ENCODE data around the gene ENTHD1. TPM values are rescaled to one million over a fixed set of nuclear protein-coding genes. Genes with fewer than 3 reads are reported as not detected.

ENTHD1 gene
- polyA plus RNA-seq, 1 experiment, result not detected

DNA sequence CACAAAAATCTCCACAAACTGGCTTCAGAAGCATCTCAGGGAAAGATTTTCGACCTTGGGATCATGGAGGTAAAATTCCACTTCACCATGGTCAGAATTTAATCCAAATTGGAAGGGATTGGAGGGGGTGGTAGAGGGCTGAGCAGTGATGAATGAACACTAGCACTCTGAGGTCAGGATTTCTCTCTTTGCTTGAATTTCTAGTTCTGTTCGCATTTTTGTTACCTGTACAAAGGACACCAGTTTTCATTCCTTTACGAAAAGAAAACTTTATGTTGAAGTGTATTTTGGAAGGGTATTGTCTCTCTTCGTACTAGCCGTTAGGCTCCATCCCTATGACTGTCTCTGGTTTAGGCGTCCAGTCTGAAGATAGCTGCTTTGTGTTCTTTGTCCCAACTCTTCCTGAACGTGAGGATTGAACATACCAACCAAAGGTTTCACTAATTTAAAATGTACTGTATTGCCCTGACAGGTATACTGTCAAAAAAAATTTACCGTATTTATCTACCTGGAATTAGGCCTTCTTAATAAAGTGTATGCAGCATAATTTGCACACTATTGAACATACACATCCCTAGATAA lies 8.1 kb upstream of the ENTHD1 start:
- TF ChIP-seq, protein P1, sequence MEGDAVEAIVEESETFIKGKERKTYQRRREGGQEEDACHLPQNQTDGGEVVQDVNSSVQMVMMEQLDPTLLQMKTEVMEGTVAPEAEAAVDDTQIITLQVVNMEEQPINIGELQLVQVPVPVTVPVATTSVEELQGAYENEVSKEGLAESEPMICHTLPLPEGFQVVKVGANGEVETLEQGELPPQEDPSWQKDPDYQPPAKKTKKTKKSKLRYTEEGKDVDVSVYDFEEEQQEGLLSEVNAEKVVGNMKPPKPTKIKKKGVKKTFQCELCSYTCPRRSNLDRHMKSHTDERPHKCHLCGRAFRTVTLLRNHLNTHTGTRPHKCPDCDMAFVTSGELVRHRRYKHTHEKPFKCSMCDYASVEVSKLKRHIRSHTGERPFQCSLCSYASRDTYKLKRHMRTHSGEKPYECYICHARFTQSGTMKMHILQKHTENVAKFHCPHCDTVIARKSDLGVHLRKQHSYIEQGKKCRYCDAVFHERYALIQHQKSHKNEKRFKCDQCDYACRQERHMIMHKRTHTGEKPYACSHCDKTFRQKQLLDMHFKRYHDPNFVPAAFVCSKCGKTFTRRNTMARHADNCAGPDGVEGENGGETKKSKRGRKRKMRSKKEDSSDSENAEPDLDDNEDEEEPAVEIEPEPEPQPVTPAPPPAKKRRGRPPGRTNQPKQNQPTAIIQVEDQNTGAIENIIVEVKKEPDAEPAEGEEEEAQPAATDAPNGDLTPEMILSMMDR (IDR thresholded peaks at IDR 0.05; ENCODE audit: low read depth, low read length), result no peak
- no peak for DNase-seq (ENCODE audit: low read depth, low spot score)
- ChIA-PET POLR2A (no interaction called here), CTCF (no interaction called here)
- Histone ChIP-seq H3K27me3 (ENCODE audit: control insufficient read depth, insufficient read depth, low read length) (peaks cover 33% of the 10 kb centered on the region), H3K4me3 (ENCODE audit: low read depth, low read length) (no peak overlapping the region), H3K27ac (ENCODE audit: low read depth, low read length) (no peak overlapping the region), H3K9me3 (ENCODE audit: control insufficient read depth, insufficient read depth, low read length) (no peaks in the 10 kb centered on the region)

- TF ChIP-seq, protein P1 (IDR thresholded peaks at IDR 0.05; ENCODE audit: low read depth, low read length), result no peak
- ChIA-PET CTCF (no interaction called here), POLR2A (no interaction called here)
- DNase-seq (ENCODE audit: low read depth, low spot score), result no peak
- Histone ChIP-seq H3K27me3 (ENCODE audit: control insufficient read depth, insufficient read depth, low read length) (peaks cover 37% of the 10 kb centered on the region), H3K9me3 (ENCODE audit: control insufficient read depth, insufficient read depth, low read length) (no peaks in the 10 kb centered on the region), H3K4me3 (ENCODE audit: low read depth, low read length) (no peak within 1 kb of the TSS), H3K27ac (ENCODE audit: low read depth, low read length) (no peak within 1 kb of the TSS)
These were observed 7.0 kb upstream of the ENTHD1 start, which contains the start of gene GRAP2 for GRCh38 chr22:39900306-39901227. GRAP2 (plus strand) TSS chr22:39901084; CDS start chr22:39947107, 46,023 bp downstream.

DNA sequence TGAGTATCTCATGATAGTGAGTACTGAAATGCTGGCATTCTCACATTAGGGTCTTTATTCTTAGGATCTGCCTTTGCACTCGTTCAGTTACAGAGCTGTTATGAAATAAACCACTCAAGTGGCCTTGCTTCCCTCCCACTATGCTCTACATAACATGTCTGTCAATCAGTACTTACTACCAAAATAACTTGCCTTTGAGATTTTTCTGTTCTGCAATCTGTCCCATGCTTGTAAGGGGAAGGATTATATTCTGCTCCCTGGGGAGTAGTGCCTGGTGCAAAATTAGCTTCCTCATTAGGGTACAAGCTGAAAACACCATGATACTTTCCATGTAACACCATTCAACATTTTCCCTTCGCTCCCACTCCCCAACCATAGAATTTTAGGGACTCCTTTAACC lies 5.4 kb upstream of the ENTHD1 start:
- Histone ChIP-seq H3K4me3 (ENCODE audit: low read depth, low read length) (no peak overlapping the region), H3K27ac (ENCODE audit: low read depth, low read length) (no peak overlapping the region), H3K9me3 (ENCODE audit: control insufficient read depth, insufficient read depth, low read length) (no peaks in the 10 kb centered on the region), H3K27me3 (ENCODE audit: control insufficient read depth, insufficient read depth, low read length) (peaks cover 36% of the 10 kb centered on the region)
- TF ChIP-seq, protein P1 (IDR thresholded peaks at IDR 0.05; ENCODE audit: low read depth, low read length), result no peak
- POLR2A ChIA-PET, result no interaction called here
- CTCF ChIA-PET, result no interaction called here
- DNase-seq (ENCODE audit: low read depth, low spot score), result no peak

DNA sequence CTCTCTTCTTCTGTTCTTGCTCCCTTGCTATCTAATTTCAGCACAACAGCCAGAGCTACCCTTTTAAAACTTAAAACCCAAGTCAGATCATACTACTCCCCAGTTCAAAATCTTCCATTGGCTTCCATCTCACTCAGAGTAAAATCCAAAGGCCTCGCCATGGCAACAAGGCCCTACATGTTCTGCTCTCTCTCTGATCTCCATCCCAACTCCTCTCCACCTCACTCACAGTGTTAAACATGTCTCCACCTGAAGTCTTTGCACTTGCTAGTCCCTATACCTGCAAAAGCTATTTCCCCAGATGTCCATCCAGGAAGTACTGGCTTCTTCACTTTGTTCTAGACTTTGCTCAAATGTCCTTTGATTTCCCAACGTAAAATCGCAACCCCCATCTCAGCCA lies 4.3 kb upstream of the ENTHD1 start:
- Histone ChIP-seq H3K9me3 (ENCODE audit: control insufficient read depth, insufficient read depth, low read length) (no peaks in the 10 kb centered on the region; the same call in 1 of the 2 replicates), H3K27me3 (ENCODE audit: control insufficient read depth, insufficient read depth, low read length) (peaks cover 37% of the 10 kb centered on the region), H3K27ac (ENCODE audit: low read depth, low read length) (no peak overlapping the region), H3K4me3 (ENCODE audit: low read depth, low read length) (no peak overlapping the region)
- TF ChIP-seq, protein P1 (IDR thresholded peaks at IDR 0.05; ENCODE audit: low read depth, low read length), result no peak
- ChIA-PET CTCF (no interaction called here), POLR2A (no interaction called here)
- DNase-seq (ENCODE audit: low read depth, low spot score), result no peak

All from AG04450 (cell line).